HepG2 (cell line): ENCODE measurements around the gene IGIP. TPM values are rescaled to one million over a fixed set of nuclear protein-coding genes. Genes with fewer than 3 reads are reported as not detected.

Source experiments
- GABPA ChIP-seq, 2 experiments: IDR thresholded peaks; 2 replicates each; pipeline ENCODE4 v1.6.1; 2011 to 2016; ENCODE audit warnings: low read depth in 2 of 2, low read length in 1 of 2, missing biosample characterization in 1 of 2, missing genetic modification characterization in 1 of 2
- NFE2 ChIP-seq: sonication (generic); formaldehyde crosslinking; IDR thresholded peaks from 2 replicates; pipeline ENCODE4 v1.4.0; 2020; ENCODE audit warnings: missing genetic modification reagents
- ZKSCAN1 ChIP-seq: fragments of 150-350 bp; IDR thresholded peaks from 2 replicates; pipeline ENCODE4 v1.6.1; 2014; ENCODE audit warnings: low read length
- ZNF260 ChIP-seq: sonication (generic); formaldehyde crosslinking; IDR thresholded peaks from 2 replicates; pipeline ENCODE4 v1.4.0; 2020; ENCODE audit warnings: missing genetic modification reagents, low read depth, mild to moderate bottlenecking, borderline replicate concordance
- ZNF33B ChIP-seq: sonication (generic); formaldehyde crosslinking; IDR thresholded peaks from 2 replicates; pipeline ENCODE4 v1.5.1; 2020; ENCODE audit warnings: mild to moderate bottlenecking, missing genetic modification reagents
- ZNF552 ChIP-seq: sonication (generic); formaldehyde crosslinking; IDR thresholded peaks from 2 replicates; pipeline ENCODE4 v1.9.0; 2022; ENCODE audit warnings: missing genetic modification reagents, mild to moderate bottlenecking, borderline replicate concordance
- ZNF678 ChIP-seq: sonication (generic); formaldehyde crosslinking; IDR thresholded peaks from 2 replicates; pipeline ENCODE4 v1.4.0; 2020; ENCODE audit warnings: mild to moderate bottlenecking, missing genetic modification reagents
- polyA plus RNA-seq, 8 experiments: library from polyadenylated mRNA; depleted of rRNA in 3 of 8; stranded (reverse) in 7 of 8; unstranded in 1 of 8; fragments of >200 nt; fragmentation: Illumina TruSeq in 4 of 8; extraction: Trizol in 4 of 8; gene quantifications; 2 replicates each; pipeline versions ENCODE4 v1.2.1 to v1.2.3, GENCODE V29; 2011 to 2016; ENCODE audit warnings: low read depth in 4 of 8, missing spikeins in 1 of 8, mixed read lengths in 1 of 8; ENCODE audit not compliant: insufficient read depth in 1 of 8
- total RNA-seq, 5 experiments: library from RNA; depleted of rRNA; stranded (reverse); fragments of >200 nt; fragmentation: Illumina TruSeq; extraction: Trizol; gene quantifications; 2 replicates each; pipeline ENCODE4 v1.2.3, GENCODE V29; 2016; ENCODE audit warnings: low read depth in 1 of 5
- TF ChIP-seq, protein P1 (sequence below): sonication (generic); formaldehyde crosslinking; conservative IDR thresholded peaks from 2 replicates; pipeline ENCODE4 v1.4.0; 2020; ENCODE audit warnings: missing genetic modification reagents
- TF ChIP-seq, protein P2 (sequence below): sonication (generic); formaldehyde crosslinking; IDR thresholded peaks from 2 replicates; pipeline ENCODE4 v1.5.1; 2020; ENCODE audit warnings: missing genetic modification reagents, mild to moderate bottlenecking, borderline replicate concordance
- TF ChIP-seq, protein P3 (sequence below): sonication (generic); formaldehyde crosslinking; IDR thresholded peaks from 2 replicates; pipeline ENCODE4 v1.8.0; 2022; ENCODE audit warnings: missing genetic modification reagents, low read depth, mild to moderate bottlenecking, borderline replicate concordance
- TF ChIP-seq, protein P4 (sequence below): sonication (generic); formaldehyde crosslinking; IDR thresholded peaks from 2 replicates; pipeline ENCODE4 v1.8.0; 2022; ENCODE audit warnings: mild to moderate bottlenecking, missing genetic modification reagents
- TF ChIP-seq, protein P5 (sequence below): sonication (generic); formaldehyde crosslinking; IDR thresholded peaks from 2 replicates; pipeline ENCODE4 v1.4.0; 2020; ENCODE audit warnings: missing genetic modification reagents
- TF ChIP-seq, protein P6 (sequence below): sonication (generic); formaldehyde crosslinking; IDR thresholded peaks from 2 replicates; pipeline ENCODE4 v1.5.1; 2020; ENCODE audit warnings: mild to moderate bottlenecking, missing genetic modification reagents, moderate library complexity
- TF ChIP-seq, protein P7 (sequence below): sonication (generic); formaldehyde crosslinking; IDR thresholded peaks from 2 replicates; pipeline ENCODE4 v1.5.0; 2020; ENCODE audit warnings: missing genetic modification reagents

IGIP gene
- total and polyA plus RNA-seq, 2 of the 13 experiments (the other 11 are each of a cell fraction or from before 2014, with no cell fraction given): 1.7 to 2.1 TPM

DNA sequence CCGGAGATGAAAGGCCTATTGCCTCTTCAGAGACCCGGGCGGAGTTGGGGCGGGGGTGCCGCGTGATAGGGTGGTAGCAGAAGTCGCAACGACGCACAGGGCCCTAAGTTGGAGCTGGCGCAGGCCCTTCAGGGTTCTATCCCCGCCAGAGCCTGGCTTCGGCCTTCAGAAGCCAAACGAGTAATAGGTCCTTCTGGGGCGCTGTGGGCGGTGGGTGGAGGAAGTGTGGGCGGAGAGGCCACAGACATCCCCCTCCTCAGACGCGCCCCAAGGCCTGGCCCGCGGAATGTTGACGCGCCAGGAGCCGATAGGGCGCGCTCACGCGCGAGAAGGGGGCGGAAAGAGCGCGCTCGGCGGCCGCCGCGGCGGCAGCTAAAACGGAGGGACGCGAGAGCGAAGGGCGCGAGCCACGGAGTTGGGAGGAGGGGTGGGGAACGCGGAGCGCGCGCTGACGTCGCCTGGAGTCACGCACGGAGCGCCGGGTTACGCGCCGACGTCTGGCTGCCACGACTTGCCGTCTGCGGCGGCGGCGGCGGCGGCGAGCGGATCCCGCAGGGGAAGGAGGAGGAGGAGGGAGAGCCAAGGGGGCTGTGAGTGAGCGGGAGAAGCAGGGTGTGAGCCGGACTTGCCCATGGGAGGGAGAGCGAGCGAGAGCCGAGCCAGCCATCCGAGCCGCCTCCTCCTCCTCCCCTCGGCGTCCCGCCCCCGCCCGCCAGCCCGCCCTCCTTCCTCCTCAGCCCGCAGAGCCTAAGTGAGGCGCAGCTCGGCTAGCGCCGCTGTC is 18.2 kb upstream of the IGIP start (continued):
- TF ChIP-seq, protein P1, sequence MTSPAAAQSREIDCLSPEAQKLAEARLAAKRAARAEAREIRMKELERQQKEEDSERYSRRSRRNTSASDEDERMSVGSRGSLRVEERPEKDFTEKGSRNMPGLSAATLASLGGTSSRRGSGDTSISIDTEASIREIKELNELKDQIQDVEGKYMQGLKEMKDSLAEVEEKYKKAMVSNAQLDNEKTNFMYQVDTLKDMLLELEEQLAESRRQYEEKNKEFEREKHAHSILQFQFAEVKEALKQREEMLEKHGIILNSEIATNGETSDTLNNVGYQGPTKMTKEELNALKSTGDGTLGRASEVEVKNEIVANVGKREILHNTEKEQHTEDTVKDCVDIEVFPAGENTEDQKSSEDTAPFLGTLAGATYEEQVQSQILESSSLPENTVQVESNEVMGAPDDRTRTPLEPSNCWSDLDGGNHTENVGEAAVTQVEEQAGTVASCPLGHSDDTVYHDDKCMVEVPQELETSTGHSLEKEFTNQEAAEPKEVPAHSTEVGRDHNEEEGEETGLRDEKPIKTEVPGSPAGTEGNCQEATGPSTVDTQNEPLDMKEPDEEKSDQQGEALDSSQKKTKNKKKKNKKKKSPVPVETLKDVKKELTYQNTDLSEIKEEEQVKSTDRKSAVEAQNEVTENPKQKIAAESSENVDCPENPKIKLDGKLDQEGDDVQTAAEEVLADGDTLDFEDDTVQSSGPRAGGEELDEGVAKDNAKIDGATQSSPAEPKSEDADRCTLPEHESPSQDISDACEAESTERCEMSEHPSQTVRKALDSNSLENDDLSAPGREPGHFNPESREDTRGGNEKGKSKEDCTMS (CRISPR knock-in tag): no peak
- TF ChIP-seq, protein P2, sequence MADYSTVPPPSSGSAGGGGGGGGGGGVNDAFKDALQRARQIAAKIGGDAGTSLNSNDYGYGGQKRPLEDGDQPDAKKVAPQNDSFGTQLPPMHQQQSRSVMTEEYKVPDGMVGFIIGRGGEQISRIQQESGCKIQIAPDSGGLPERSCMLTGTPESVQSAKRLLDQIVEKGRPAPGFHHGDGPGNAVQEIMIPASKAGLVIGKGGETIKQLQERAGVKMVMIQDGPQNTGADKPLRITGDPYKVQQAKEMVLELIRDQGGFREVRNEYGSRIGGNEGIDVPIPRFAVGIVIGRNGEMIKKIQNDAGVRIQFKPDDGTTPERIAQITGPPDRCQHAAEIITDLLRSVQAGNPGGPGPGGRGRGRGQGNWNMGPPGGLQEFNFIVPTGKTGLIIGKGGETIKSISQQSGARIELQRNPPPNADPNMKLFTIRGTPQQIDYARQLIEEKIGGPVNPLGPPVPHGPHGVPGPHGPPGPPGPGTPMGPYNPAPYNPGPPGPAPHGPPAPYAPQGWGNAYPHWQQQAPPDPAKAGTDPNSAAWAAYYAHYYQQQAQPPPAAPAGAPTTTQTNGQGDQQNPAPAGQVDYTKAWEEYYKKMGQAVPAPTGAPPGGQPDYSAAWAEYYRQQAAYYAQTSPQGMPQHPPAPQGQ (CRISPR knock-in tag): no peak; the same call in 1 of the 2 replicates
- TF ChIP-seq, protein P3, sequence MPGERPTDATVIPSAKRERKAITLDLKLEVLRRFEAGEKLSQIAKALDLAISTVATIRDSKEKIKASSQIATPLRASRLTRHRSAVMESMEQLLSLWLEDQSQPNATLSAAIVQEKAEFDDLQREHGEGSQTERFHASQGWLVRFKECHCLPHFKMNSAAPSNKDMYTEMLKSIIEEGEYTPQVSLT (CRISPR knock-in tag): peak; percentile 48; the same call in 1 of the 2 replicates
- TF ChIP-seq, protein P4, sequence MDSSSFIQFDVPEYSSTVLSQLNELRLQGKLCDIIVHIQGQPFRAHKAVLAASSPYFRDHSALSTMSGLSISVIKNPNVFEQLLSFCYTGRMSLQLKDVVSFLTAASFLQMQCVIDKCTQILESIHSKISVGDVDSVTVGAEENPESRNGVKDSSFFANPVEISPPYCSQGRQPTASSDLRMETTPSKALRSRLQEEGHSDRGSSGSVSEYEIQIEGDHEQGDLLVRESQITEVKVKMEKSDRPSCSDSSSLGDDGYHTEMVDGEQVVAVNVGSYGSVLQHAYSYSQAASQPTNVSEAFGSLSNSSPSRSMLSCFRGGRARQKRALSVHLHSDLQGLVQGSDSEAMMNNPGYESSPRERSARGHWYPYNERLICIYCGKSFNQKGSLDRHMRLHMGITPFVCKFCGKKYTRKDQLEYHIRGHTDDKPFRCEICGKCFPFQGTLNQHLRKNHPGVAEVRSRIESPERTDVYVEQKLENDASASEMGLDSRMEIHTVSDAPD: peak; percentile 47; the same call in 1 of the 2 replicates
- TF ChIP-seq ZNF552 (CRISPR knock-in tag) (0 out of 2 replicates have a peak, but pooled peaks have one; percentile 31), NFE2 (CRISPR knock-in tag) (no peak), ZNF33B (CRISPR knock-in tag) (no peak; the same call in 1 of the 2 replicates), GABPA (IDR thresholded peaks at IDR 0.05; ENCODE audit: low read depth, low read length) (no peak), GABPA (CRISPR knock-in tag; IDR thresholded peaks at IDR 0.05; ENCODE audit: low read depth) (no peak), ZNF260 (CRISPR knock-in tag) (no peak), ZNF678 (no peak; the same call in 1 of the 2 replicates), ZKSCAN1 (no peak)
- TF ChIP-seq, protein P5, sequence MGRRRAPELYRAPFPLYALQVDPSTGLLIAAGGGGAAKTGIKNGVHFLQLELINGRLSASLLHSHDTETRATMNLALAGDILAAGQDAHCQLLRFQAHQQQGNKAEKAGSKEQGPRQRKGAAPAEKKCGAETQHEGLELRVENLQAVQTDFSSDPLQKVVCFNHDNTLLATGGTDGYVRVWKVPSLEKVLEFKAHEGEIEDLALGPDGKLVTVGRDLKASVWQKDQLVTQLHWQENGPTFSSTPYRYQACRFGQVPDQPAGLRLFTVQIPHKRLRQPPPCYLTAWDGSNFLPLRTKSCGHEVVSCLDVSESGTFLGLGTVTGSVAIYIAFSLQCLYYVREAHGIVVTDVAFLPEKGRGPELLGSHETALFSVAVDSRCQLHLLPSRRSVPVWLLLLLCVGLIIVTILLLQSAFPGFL (CRISPR knock-in tag): no peak
- TF ChIP-seq, protein P6, sequence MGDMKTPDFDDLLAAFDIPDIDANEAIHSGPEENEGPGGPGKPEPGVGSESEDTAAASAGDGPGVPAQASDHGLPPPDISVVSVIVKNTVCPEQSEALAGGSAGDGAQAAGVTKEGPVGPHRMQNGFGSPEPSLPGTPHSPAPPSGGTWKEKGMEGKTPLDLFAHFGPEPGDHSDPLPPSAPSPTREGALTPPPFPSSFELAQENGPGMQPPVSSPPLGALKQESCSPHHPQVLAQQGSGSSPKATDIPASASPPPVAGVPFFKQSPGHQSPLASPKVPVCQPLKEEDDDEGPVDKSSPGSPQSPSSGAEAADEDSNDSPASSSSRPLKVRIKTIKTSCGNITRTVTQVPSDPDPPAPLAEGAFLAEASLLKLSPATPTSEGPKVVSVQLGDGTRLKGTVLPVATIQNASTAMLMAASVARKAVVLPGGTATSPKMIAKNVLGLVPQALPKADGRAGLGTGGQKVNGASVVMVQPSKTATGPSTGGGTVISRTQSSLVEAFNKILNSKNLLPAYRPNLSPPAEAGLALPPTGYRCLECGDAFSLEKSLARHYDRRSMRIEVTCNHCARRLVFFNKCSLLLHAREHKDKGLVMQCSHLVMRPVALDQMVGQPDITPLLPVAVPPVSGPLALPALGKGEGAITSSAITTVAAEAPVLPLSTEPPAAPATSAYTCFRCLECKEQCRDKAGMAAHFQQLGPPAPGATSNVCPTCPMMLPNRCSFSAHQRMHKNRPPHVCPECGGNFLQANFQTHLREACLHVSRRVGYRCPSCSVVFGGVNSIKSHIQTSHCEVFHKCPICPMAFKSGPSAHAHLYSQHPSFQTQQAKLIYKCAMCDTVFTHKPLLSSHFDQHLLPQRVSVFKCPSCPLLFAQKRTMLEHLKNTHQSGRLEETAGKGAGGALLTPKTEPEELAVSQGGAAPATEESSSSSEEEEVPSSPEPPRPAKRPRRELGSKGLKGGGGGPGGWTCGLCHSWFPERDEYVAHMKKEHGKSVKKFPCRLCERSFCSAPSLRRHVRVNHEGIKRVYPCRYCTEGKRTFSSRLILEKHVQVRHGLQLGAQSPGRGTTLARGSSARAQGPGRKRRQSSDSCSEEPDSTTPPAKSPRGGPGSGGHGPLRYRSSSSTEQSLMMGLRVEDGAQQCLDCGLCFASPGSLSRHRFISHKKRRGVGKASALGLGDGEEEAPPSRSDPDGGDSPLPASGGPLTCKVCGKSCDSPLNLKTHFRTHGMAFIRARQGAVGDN (CRISPR knock-in tag): peak; percentile 96
- TF ChIP-seq, protein P7, sequence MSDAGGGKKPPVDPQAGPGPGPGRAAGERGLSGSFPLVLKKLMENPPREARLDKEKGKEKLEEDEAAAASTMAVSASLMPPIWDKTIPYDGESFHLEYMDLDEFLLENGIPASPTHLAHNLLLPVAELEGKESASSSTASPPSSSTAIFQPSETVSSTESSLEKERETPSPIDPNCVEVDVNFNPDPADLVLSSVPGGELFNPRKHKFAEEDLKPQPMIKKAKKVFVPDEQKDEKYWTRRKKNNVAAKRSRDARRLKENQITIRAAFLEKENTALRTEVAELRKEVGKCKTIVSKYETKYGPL (CRISPR knock-in tag): no peak
